GM23338 (cell line): ENCODE results near the gene SPRING1. TPM values are rescaled to one million over a fixed set of nuclear protein-coding genes. Genes with fewer than 3 reads are reported as not detected.

Experiments
- ATAC-seq: fragments of 200-7000 bp; cut with Tn5 transposase; 3 replicates; pipeline ENCODE4 v1.9.1; 2020
- DNase-seq: peaks from one replicate; pipeline ENCODE4 v3.0.0-alpha.2; 2015; ENCODE audit warnings: low spot score
- H2AFZ ChIP-seq: fragments of 200-600 bp; sonication (generic); 2 replicates; pipeline ENCODE4 v1.8.0; 2016; ENCODE audit warnings: antibody characterized with exemption, mild to moderate bottlenecking, moderate library complexity
- H3F3A ChIP-seq: fragments of 200-600 bp; sonication (generic); replicated peaks from 2 replicates; pipeline ENCODE4 v1.8.0; 2017; ENCODE audit warnings: antibody characterized with exemption, mixed run types, low read depth
- H3K27ac ChIP-seq: fragments of 200-600 bp; sonication (generic); 2 replicates; pipeline ENCODE4 v1.6.1; 2016; ENCODE audit warnings: low read depth
- H3K27me3 ChIP-seq: fragments of 200-600 bp; sonication (generic); 2 replicates; pipeline ENCODE4 v1.8.0; 2016; ENCODE audit warnings: mild to moderate bottlenecking, mixed run types, moderate library complexity; ENCODE audit not compliant: insufficient read depth
- H3K36me3 ChIP-seq: fragments of 200-600 bp; sonication (generic); 2 replicates; pipeline ENCODE4 v1.8.0; 2016; ENCODE audit warnings: mild to moderate bottlenecking; ENCODE audit not compliant: insufficient read depth
- H3K4me1 ChIP-seq: fragments of 200-600 bp; sonication (generic); 2 replicates; pipeline ENCODE4 v1.8.0; 2016; ENCODE audit warnings: mild to moderate bottlenecking, moderate library complexity; ENCODE audit not compliant: insufficient read depth
- H3K4me2 ChIP-seq: fragments of 200-600 bp; sonication (generic); 2 replicates; pipeline ENCODE4 v1.7.1; 2017; ENCODE audit warnings: mixed run types
- H3K4me3 ChIP-seq: fragments of 200-600 bp; sonication (generic); 2 replicates; pipeline ENCODE4 v1.6.1; 2016; ENCODE audit warnings: mixed run types
- H3K79me2 ChIP-seq: fragments of 200-600 bp; sonication (generic); replicated peaks from 2 replicates; pipeline ENCODE4 v1.8.0; 2017; ENCODE audit warnings: mild to moderate bottlenecking; ENCODE audit not compliant: insufficient read depth
- H3K9me2 ChIP-seq: fragments of 200-600 bp; sonication (generic); 2 replicates; pipeline ENCODE4 v1.8.0; 2017; ENCODE audit not compliant: insufficient read depth
- H4K20me1 ChIP-seq: fragments of 200-600 bp; sonication (generic); replicated peaks from 2 replicates; pipeline ENCODE4 v1.8.0; 2017; ENCODE audit warnings: mild to moderate bottlenecking; ENCODE audit not compliant: insufficient read depth
- H3K27ac Mint-ChIP-seq: 2 replicates; pipeline ENCODE4 v1.8.0; 2020; ENCODE audit warnings: inconsistent platforms, mild to moderate bottlenecking, moderate library complexity, mixed read lengths
- H3K27me3 Mint-ChIP-seq: 3 replicates; pipeline ENCODE4 v1.8.0; 2022; ENCODE audit warnings: low read depth, mild to moderate bottlenecking, moderate library complexity, mixed read lengths, inconsistent platforms; ENCODE audit not compliant: insufficient read depth, poor library complexity
- H3K36me3 Mint-ChIP-seq: 3 replicates; pipeline ENCODE4 v1.8.0; 2021; ENCODE audit warnings: low read depth, mild to moderate bottlenecking, inconsistent platforms, moderate library complexity, mixed read lengths
- H3K4me1 Mint-ChIP-seq: 3 replicates; pipeline ENCODE4 v1.8.0; 2020; ENCODE audit warnings: mild to moderate bottlenecking, inconsistent platforms, mixed read lengths
- H3K4me3 Mint-ChIP-seq: 3 replicates; pipeline ENCODE4 v1.8.0; 2021; ENCODE audit warnings: moderate library complexity, mild to moderate bottlenecking, inconsistent platforms, mixed read lengths
- H3K9me3 Mint-ChIP-seq: 3 replicates; pipeline ENCODE4 v1.8.0; 2020; ENCODE audit warnings: moderate library complexity, mild to moderate bottlenecking, inconsistent platforms, mixed read lengths
- CREB1 ChIP-seq: fragments of 250-450 bp; sonication (Bioruptor Pico); IDR thresholded peaks from 2 replicates; pipeline ENCODE4 v1.5.0; 2020; ENCODE audit warnings: low read depth, mild to moderate bottlenecking, moderate library complexity
- CTCF ChIP-seq, 2 experiments: fragments of 200-600 bp in 1 of 2; sonication (generic) in 1 of 2; conservative IDR thresholded peaks; 2 replicates each; pipeline versions ENCODE4 v1.5.1 to v1.6.1; 2016 to 2017; ENCODE audit warnings: antibody characterized with exemption in 2 of 2, low read depth in 2 of 2, mild to moderate bottlenecking in 2 of 2, moderate library complexity in 1 of 2
- ETS1 ChIP-seq: IDR thresholded peaks from 2 replicates; pipeline ENCODE4 v1.6.1; 2016; ENCODE audit warnings: antibody characterized with exemption
- EZH2 ChIP-seq: fragments of 200-600 bp; sonication (generic); IDR thresholded peaks from one replicate; pipeline ENCODE4 v1.8.0; 2017; ENCODE audit warnings: antibody characterized with exemption, mild to moderate bottlenecking, low read depth; ENCODE audit not compliant: unreplicated experiment
- EZH2phosphoT487 ChIP-seq: fragments of 200-600 bp; sonication (generic); IDR thresholded peaks from one replicate; pipeline ENCODE4 v1.8.1; 2018; ENCODE audit warnings: antibody characterized with exemption; ENCODE audit not compliant: unreplicated experiment
- JUNB ChIP-seq: IDR thresholded peaks from one replicate; pipeline ENCODE4 v1.6.1; 2016; ENCODE audit warnings: antibody characterized with exemption; ENCODE audit not compliant: unreplicated experiment
- NANOG ChIP-seq: IDR thresholded peaks from 2 replicates; pipeline ENCODE4 v1.6.1; 2016; ENCODE audit warnings: antibody characterized with exemption, borderline replicate concordance
- POLR2AphosphoS5 ChIP-seq: IDR thresholded peaks from 2 replicates; pipeline ENCODE4 v1.6.1; 2016; ENCODE audit warnings: antibody characterized with exemption, low read depth
- STAT1 ChIP-seq: IDR thresholded peaks from one replicate; pipeline ENCODE4 v1.6.1; 2016; ENCODE audit warnings: antibody characterized with exemption; ENCODE audit not compliant: unreplicated experiment
- ZNF114 ChIP-seq: fragments of 250-450 bp; sonication (Bioruptor Pico); IDR thresholded peaks from 2 replicates; pipeline ENCODE4 v1.5.0; 2020; ENCODE audit warnings: mild to moderate bottlenecking, moderate library complexity
- ZNF331 ChIP-seq: fragments of 250-450 bp; sonication (Bioruptor Pico); IDR thresholded peaks from 2 replicates; pipeline ENCODE4 v1.5.0; 2020; ENCODE audit warnings: low read depth, mild to moderate bottlenecking, moderate library complexity
- polyA plus RNA-seq: library from polyadenylated mRNA; unstranded; fragments of >200 nt; fragmentation: Nextera tagmentation; extraction: Ambion mirVana; gene quantifications from 2 replicates; pipeline ENCODE4 v1.2.1, GENCODE V29; 2016
- total RNA-seq: library from RNA; depleted of rRNA; stranded (reverse); fragments of >200 nt; shearing (Covaris generic); gene quantifications from 2 replicates; pipeline ENCODE4 v1.2.3, GENCODE V29; 2014

SPRING1 gene
- total and polyA plus RNA-seq, 2 experiments from 2014 or later, result 8.2 to 57.1 TPM

- TF ChIP-seq ETS1 (no peak), JUNB (no peak), EZH2phosphoT487 (no peak)
Measured at GRCh38 chr12:116765271-116765670, 27.4 kb upstream of the SPRING1 start (continued).

GRCh38 chr12:116761499-116761898 lies 23.6 kb upstream of the SPRING1 start:
- no peaks in the 10 kb centered on the region for H3K36me3 ChIP-seq
- H3K27ac ChIP-seq, result no peak overlapping the region
- H2AFZ ChIP-seq, result no peak overlapping the region
- Mint-ChIP-seq H3K4me1 (peaks cover 9% of the 10 kb centered on the region), H3K27me3 (peaks cover 2% of the 10 kb centered on the region), H3K27ac (no peak overlapping the region), H3K9me3 (no peaks in the 10 kb centered on the region), H3K4me3 (no peak overlapping the region), H3K36me3 (peaks cover 46% of the 10 kb centered on the region)
- no peaks in the 10 kb centered on the region for H3K4me1 ChIP-seq
- H3K79me2 ChIP-seq, result 0 out of 2 replicates have a peak, but pooled peaks cover 5% of the 10 kb centered on the region
- TF ChIP-seq POLR2AphosphoS5 (no peak), EZH2 (no peak), CTCF (conservative IDR thresholded peaks at IDR 0.05; ENCODE audit: low read depth in 2 of 2) (no peak), NANOG (no peak), ZNF114 (no peak), EZH2phosphoT487 (no peak)
- no peaks in the 10 kb centered on the region for H3K9me2 ChIP-seq
- no peaks in the 10 kb centered on the region for H3F3A ChIP-seq
- 0 out of 2 replicates have a peak, but pooled peaks cover 2% of the 10 kb centered on the region for H4K20me1 ChIP-seq
- no peak overlapping the region for H3K4me3 ChIP-seq
- ATAC-seq, result no peak
- no peak for DNase-seq
- no peak overlapping the region for H3K4me2 ChIP-seq
- no peaks in the 10 kb centered on the region for H3K27me3 ChIP-seq

- H3K4me3 Mint-ChIP-seq, result peak overlapping the region; percentile 71
- H3K4me3 ChIP-seq, result no peak overlapping the region
- H4K20me1 ChIP-seq, result no peaks in the 10 kb centered on the region
- no peaks in the 10 kb centered on the region; the same call in 1 of the 2 replicates for H3K36me3 ChIP-seq
- no peaks in the 10 kb centered on the region for H3K4me1 ChIP-seq
- ATAC-seq (no peak), DNase-seq (no peak)
- H3K27me3 Mint-ChIP-seq, result peaks cover 2% of the 10 kb centered on the region
- peak overlapping the region; percentile 93 for H3K27ac Mint-ChIP-seq
- H3K9me2 ChIP-seq, result no peaks in the 10 kb centered on the region
- no peaks in the 10 kb centered on the region for H3F3A ChIP-seq
- H2AFZ ChIP-seq, result no peak overlapping the region
- H3K27ac ChIP-seq, result no peak overlapping the region
- peaks cover 49% of the 10 kb centered on the region for H3K36me3 Mint-ChIP-seq
- H3K9me3 Mint-ChIP-seq, result no peaks in the 10 kb centered on the region
- no peaks in the 10 kb centered on the region for H3K27me3 ChIP-seq
- peaks cover 9% of the 10 kb centered on the region for H3K4me1 Mint-ChIP-seq
- H3K79me2 ChIP-seq, result 0 out of 2 replicates have a peak, but pooled peaks cover 5% of the 10 kb centered on the region
- H3K4me2 ChIP-seq, result no peak overlapping the region
- TF ChIP-seq CREB1 (CRISPR knock-in tag) (no peak), ZNF331 (CRISPR knock-in tag) (no peak), ETS1 (no peak), JUNB (no peak), STAT1 (no peak)
Measured at GRCh38 chr12:116760622-116761020, 22.8 kb upstream of the SPRING1 start.
